Activated CD8-positive, alpha-beta T cell treated with anti-CD3 and anti-CD28 coated beads, Interleukin-2, amount 10 ng/mL, durations not matched to agents 7 days and 5 days (primary cell): ENCODE measurements around the gene PGM1. TPM values are rescaled to one million over a fixed set of nuclear protein-coding genes. Genes with fewer than 3 reads are reported as not detected.
A peak's percentile ranks its signal among the peaks of the same experiment; 100 is the strongest.

Source experiments
- ATAC-seq: fragments of 150-1000 bp; cut with Tn5 transposase; one replicate; pipeline ENCODE4 v1.10.0; 2021; ENCODE audit warnings: moderate library complexity
- CTCF ChIA-PET: fragments of 350-600 bp; sonication (Branson Sonifier 250); formaldehyde crosslinking; loops from one replicate; lab custom pipeline; 2021; ENCODE audit warnings: antibody characterized with exemption; lab: Charles Lee
- POLR2A ChIA-PET: fragments of 350-600 bp; sonication (Branson Sonifier 250); formaldehyde crosslinking; loops from one replicate; lab custom pipeline; 2021; ENCODE audit warnings: antibody characterized with exemption; lab: Charles Lee
- DNase-seq: peaks from one replicate; pipeline ENCODE4 v3.0.0-alpha.2; 2020
- H3K27ac Mint-ChIP-seq: one replicate; pipeline ENCODE4 v1.8.0; 2021; ENCODE audit warnings: mild to moderate bottlenecking, mixed read lengths
- H3K27me3 Mint-ChIP-seq: one replicate; pipeline ENCODE4 v1.8.0; 2021; ENCODE audit warnings: low read depth, mixed read lengths
- H3K36me3 Mint-ChIP-seq: one replicate; pipeline ENCODE4 v1.8.0; 2021; ENCODE audit warnings: low read depth, mixed read lengths
- H3K4me1 Mint-ChIP-seq: one replicate; pipeline ENCODE4 v1.8.0; 2021; ENCODE audit warnings: low read depth, mixed read lengths
- H3K4me3 Mint-ChIP-seq: one replicate; pipeline ENCODE4 v1.8.0; 2021; ENCODE audit warnings: mild to moderate bottlenecking, mixed read lengths
- H3K9me3 Mint-ChIP-seq: one replicate; pipeline ENCODE4 v1.8.0; 2022; ENCODE audit warnings: mixed read lengths; ENCODE audit not compliant: insufficient read depth
- total RNA-seq, 2 experiments: library from RNA; stranded (reverse); gene quantifications; one replicate each; pipeline ENCODE4 v1.2.3, GENCODE V29; 2021

The PGM1 gene
- total RNA-seq, 2 experiments from 2014 or later, result 60.1 to 65.9 TPM

- peaks cover 38% of the 10 kb centered on the region for H3K4me1 Mint-ChIP-seq
- peak overlapping the region; percentile 51 for H3K4me3 Mint-ChIP-seq
- peaks cover 68% of the 10 kb centered on the region for H3K36me3 Mint-ChIP-seq
- H3K27ac Mint-ChIP-seq, result peak overlapping the region; percentile 91
- POLR2A ChIA-PET, result interaction anchor here (0.6 kb wide), 3 partner anchors 77 to 213 kb away, joined by 3 to 4 read pairs (median 3); no protein-coding TSS in a partner anchor
- peak; percentile 89 for ATAC-seq
- no peaks in the 10 kb centered on the region for H3K27me3 Mint-ChIP-seq
- no peaks in the 10 kb centered on the region for H3K9me3 Mint-ChIP-seq
- CTCF ChIA-PET, result interaction anchor here (0.9 to 1.4 kb wide), 4 partner anchors 35 to 596 kb away, joined by 3 to 5 read pairs (median 3); no protein-coding TSS in a partner anchor
- peak; percentile 28 for DNase-seq
These were observed 58.0 kb downstream of the PGM1 start for GRCh38 chr1:63651161-63651701.

- H3K4me3 Mint-ChIP-seq, result no peak overlapping the region
- CTCF ChIA-PET, result no interaction called here
- no peaks in the 10 kb centered on the region for H3K27me3 Mint-ChIP-seq
- H3K36me3 Mint-ChIP-seq, result peaks cover 72% of the 10 kb centered on the region
- H3K9me3 Mint-ChIP-seq, result no peaks in the 10 kb centered on the region
- peak overlapping the region; percentile 46 for H3K27ac Mint-ChIP-seq
- peaks cover 49% of the 10 kb centered on the region for H3K4me1 Mint-ChIP-seq
- POLR2A ChIA-PET, result no interaction called here
- ATAC-seq (no peak), DNase-seq (no peak)
These were observed 60.8 kb downstream of the PGM1 start for GRCh38 chr1:63653976-63654375.

GRCh38 chr1:63659448-63659847 lies 66.2 kb downstream of the PGM1 start:
- ChIA-PET POLR2A (no interaction called here), CTCF (no interaction called here)
- no peak for DNase-seq
- Mint-ChIP-seq H3K36me3 (peaks cover 58% of the 10 kb centered on the region), H3K9me3 (no peaks in the 10 kb centered on the region), H3K4me3 (no peak overlapping the region), H3K4me1 (peaks cover 29% of the 10 kb centered on the region), H3K27ac (no peak overlapping the region), H3K27me3 (no peaks in the 10 kb centered on the region)
- ATAC-seq, result no peak

- Mint-ChIP-seq H3K27ac (no peak overlapping the region), H3K4me3 (no peak overlapping the region), H3K4me1 (peaks cover 29% of the 10 kb centered on the region), H3K9me3 (no peaks in the 10 kb centered on the region), H3K27me3 (no peaks in the 10 kb centered on the region), H3K36me3 (peaks cover 38% of the 10 kb centered on the region)
- ChIA-PET POLR2A (no interaction called here), CTCF (interaction anchor here (1.2 kb wide), 1 partner anchor 30 kb away, joined by 6 read pairs; no protein-coding TSS in a partner anchor)
- ATAC-seq (no peak), DNase-seq (no peak)
These were observed 69.0 kb downstream of the PGM1 start for GRCh38 chr1:63662056-63662836.

- H3K4me3 Mint-ChIP-seq, result no peak overlapping the region
- DNase-seq (no peak), ATAC-seq (no peak)
- ChIA-PET CTCF (no interaction called here), POLR2A (no interaction called here)
- no peaks in the 10 kb centered on the region for H3K9me3 Mint-ChIP-seq
- no peak overlapping the region for H3K27ac Mint-ChIP-seq
- H3K36me3 Mint-ChIP-seq, result peaks cover 36% of the 10 kb centered on the region
- no peaks in the 10 kb centered on the region for H3K27me3 Mint-ChIP-seq
- H3K4me1 Mint-ChIP-seq, result peaks cover 25% of the 10 kb centered on the region
These were observed 69.6 kb downstream of the PGM1 start for GRCh38 chr1:63662841-63663240.

GRCh38 chr1:63663301-63663700 lies 70.1 kb downstream of the PGM1 start:
- POLR2A ChIA-PET, result no interaction called here
- no peak overlapping the region for H3K4me3 Mint-ChIP-seq
- CTCF ChIA-PET, result no interaction called here
- DNase-seq, result no peak
- peaks cover 22% of the 10 kb centered on the region for H3K4me1 Mint-ChIP-seq
- ATAC-seq, result no peak
- H3K36me3 Mint-ChIP-seq, result peaks cover 33% of the 10 kb centered on the region
- H3K27me3 Mint-ChIP-seq, result no peaks in the 10 kb centered on the region
- H3K9me3 Mint-ChIP-seq, result no peaks in the 10 kb centered on the region
- no peak overlapping the region for H3K27ac Mint-ChIP-seq

GRCh38 chr1:63663873-63664272 lies 70.7 kb downstream of the PGM1 start:
- H3K4me1 Mint-ChIP-seq, result peaks cover 20% of the 10 kb centered on the region
- DNase-seq, result no peak
- no peak overlapping the region for H3K27ac Mint-ChIP-seq
- ChIA-PET CTCF (no interaction called here), POLR2A (no interaction called here)
- H3K4me3 Mint-ChIP-seq, result no peak overlapping the region
- H3K36me3 Mint-ChIP-seq, result peaks cover 29% of the 10 kb centered on the region
- no peak for ATAC-seq
- no peaks in the 10 kb centered on the region for H3K27me3 Mint-ChIP-seq
- no peaks in the 10 kb centered on the region for H3K9me3 Mint-ChIP-seq

GRCh38 chr1:63664742-63665141 lies 71.5 kb downstream of the PGM1 start:
- ChIA-PET POLR2A (no interaction called here), CTCF (no interaction called here)
- Mint-ChIP-seq H3K9me3 (no peaks in the 10 kb centered on the region), H3K27me3 (no peaks in the 10 kb centered on the region), H3K4me1 (peaks cover 11% of the 10 kb centered on the region), H3K4me3 (no peak overlapping the region), H3K27ac (no peak overlapping the region), H3K36me3 (peaks cover 20% of the 10 kb centered on the region)
- DNase-seq (no peak), ATAC-seq (no peak)

GRCh38 chr1:63665410-63665809 lies 72.2 kb downstream of the PGM1 start:
- H3K27me3 Mint-ChIP-seq, result no peaks in the 10 kb centered on the region
- ATAC-seq (no peak), DNase-seq (no peak)
- peaks cover 16% of the 10 kb centered on the region for H3K36me3 Mint-ChIP-seq
- H3K27ac Mint-ChIP-seq, result no peak overlapping the region
- ChIA-PET POLR2A (no interaction called here), CTCF (no interaction called here)
- H3K9me3 Mint-ChIP-seq, result no peaks in the 10 kb centered on the region
- no peak overlapping the region for H3K4me3 Mint-ChIP-seq
- peaks cover 7% of the 10 kb centered on the region for H3K4me1 Mint-ChIP-seq

- Mint-ChIP-seq H3K27me3 (no peaks in the 10 kb centered on the region), H3K9me3 (no peaks in the 10 kb centered on the region), H3K36me3 (peaks cover 16% of the 10 kb centered on the region), H3K4me1 (peaks cover 7% of the 10 kb centered on the region), H3K27ac (no peak overlapping the region), H3K4me3 (no peak overlapping the region)
- no peak for DNase-seq
- ChIA-PET POLR2A (no interaction called here), CTCF (interaction anchor here (0.6 kb wide), 1 partner anchor 26 kb away, joined by 3 read pairs; no protein-coding TSS in a partner anchor)
- no peak for ATAC-seq
These were observed 72.6 kb downstream of the PGM1 start for GRCh38 chr1:63665824-63666223.

- Mint-ChIP-seq H3K36me3 (peaks cover 6% of the 10 kb centered on the region), H3K9me3 (no peaks in the 10 kb centered on the region), H3K27me3 (no peaks in the 10 kb centered on the region), H3K4me1 (no peaks in the 10 kb centered on the region), H3K27ac (no peak overlapping the region), H3K4me3 (no peak overlapping the region)
- ChIA-PET POLR2A (no interaction called here), CTCF (no interaction called here)
- DNase-seq (no peak), ATAC-seq (no peak)
These were observed 75.1 kb downstream of the PGM1 start for GRCh38 chr1:63668298-63668697.

GRCh38 chr1:63669151-63669961 lies 76.1 kb downstream of the PGM1 start:
- peaks cover 2% of the 10 kb centered on the region for H3K36me3 Mint-ChIP-seq
- ChIA-PET CTCF (no interaction called here), POLR2A (no interaction called here)
- no peaks in the 10 kb centered on the region for H3K9me3 Mint-ChIP-seq
- no peak overlapping the region for H3K27ac Mint-ChIP-seq
- DNase-seq (no peak), ATAC-seq (no peak)
- H3K4me1 Mint-ChIP-seq, result no peaks in the 10 kb centered on the region
- no peak overlapping the region for H3K4me3 Mint-ChIP-seq
- H3K27me3 Mint-ChIP-seq, result no peaks in the 10 kb centered on the region
